ENCODE data around the gene MCRIP1.

The MCRIP1 gene

DNA sequence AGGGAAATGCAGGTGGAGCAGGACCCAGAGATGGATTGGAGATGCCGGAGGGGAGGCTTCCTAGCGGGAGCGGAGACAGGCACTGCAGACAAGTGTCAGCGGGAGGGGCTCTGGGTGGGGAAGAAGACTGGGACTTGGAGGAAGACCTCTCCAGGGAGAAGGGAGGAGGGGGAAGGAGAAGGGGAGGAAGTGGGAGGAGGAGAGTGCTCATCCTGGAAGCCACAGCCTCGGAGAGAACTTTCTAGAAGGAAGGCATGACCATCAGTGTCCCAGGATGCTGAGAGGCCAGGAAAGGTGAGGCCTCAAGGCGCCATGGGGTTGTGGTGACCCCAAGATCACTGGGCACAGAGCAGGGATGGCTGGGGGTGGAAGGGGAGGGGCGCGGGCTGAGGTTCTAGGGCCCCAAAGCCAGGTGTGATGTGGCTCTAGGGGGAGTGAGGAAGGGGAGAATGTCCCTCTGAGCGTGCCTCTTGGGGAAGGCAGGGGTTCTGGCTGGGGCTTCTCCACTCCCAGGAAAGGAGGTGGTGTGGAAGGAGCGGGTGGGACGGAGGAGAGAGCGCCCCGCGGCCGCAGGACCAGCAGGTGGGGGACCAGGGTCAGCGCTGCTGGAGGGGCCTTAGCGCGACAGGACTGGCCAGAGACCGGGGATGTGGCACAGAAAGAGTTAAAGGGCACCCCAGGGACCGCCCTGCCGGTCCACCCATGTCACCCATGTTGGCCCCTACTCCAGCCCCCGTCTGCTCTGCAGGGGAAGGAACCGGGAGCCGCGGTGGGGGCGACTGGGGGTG, 30.0 kb downstream of the MCRIP1 start:
- DNase-seq = no peak

DNA sequence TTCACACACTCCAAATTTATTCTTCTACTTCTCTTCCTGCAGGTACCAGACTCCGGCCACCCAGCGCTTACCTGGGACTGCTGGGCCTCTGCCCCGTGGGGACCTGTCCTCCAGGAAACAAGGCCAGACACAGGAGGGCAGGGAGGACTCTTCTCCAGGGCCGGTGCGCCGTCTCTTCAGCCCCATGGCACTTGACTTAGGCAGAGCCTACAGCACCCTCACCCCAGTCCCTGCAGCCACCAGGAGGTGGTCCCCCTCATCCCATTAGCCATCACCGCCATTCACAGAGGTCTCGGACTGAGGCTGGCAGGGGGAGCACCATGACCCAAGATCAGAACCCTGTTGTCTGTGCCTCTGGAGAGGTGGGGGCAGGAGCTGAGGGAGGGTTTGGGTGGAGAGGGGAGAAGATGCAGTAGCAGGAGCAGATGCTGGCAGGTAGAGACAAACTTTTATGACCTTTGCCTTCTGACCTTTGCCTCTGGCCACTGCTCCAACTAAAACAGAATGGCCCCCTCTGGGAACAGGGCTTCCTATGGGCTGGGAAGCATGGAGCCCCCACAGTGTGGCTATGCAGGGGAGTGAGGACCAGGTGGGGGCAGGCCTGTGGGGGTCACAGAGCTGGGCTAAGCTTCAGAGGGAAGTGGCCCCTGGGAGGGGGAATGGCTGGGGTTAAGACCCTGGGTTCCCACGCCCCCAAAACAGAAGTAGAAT, 30.9 kb downstream of the MCRIP1 start:
- DNase-seq = no peak

DNA sequence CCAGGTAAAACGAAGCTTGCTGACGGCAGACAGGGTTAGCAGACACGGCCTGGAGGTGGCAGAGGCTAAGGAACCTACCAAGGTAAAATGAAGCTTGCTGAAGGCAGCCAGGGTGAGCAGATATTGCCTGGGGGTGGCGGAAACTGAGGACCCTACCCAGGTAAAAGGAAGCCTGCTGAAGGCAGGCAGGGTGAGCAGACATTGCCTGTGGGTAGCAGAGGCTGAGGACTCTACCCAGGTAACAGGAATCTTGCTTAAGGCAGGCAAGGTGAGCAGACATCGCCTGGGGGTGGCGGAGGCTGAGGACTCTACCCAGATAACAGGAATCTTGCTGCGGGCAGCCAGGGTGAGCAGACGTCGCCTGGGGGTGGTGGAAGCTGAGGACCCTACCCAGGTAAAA, 31.8 kb downstream of the MCRIP1 start:
- DNase-seq = no peak

GRCh38 chr17:81794509-81794908, 38.6 kb downstream of the MCRIP1 start:
- DNase-seq = no peak

DNA sequence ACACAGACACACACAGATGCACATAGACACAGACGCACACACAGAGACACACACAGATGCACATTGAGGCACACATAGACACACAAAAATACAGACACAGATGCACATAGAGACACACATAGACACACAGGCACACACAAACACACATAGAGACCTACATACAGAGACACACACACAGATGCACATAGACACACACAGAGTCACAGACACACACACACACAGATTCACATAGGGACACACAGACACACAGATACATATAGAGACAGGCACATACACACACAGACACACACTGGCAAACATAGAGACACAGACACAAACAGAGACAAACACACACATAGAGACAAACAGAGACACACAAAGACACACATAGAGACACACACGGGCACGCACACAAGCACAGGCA, 39.0 kb downstream of the MCRIP1 start:
- no peak for DNase-seq

DNA sequence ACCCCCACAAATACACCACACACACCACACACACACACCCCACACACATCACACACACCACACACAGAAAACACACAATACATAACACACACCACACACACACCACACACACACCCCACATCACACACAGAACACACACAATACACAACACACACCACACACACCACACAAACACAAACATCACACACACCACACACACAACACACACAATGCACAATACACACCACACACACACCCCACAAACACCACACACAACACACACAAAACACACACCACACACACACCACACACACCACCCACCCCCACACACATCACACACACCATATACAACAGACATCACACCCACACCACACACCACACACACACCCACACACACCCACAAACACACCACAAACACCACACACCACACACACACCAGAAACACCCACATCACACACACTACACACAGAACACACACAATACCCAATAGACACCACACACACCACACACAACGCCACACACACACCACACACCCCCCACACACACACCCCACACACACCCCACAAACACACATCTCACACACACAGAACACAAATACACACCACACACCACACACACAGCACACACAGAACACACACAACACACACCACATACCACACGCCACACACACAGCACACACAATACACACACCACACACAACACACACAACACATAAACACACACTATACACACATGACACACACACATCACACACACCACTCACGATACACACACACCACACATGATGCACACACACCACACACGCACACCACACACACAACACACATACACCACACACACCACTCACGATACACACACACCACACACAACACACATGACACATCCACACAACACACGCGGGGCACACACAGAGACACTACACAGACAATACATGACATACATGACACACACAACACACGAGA, 40.1 kb downstream of the MCRIP1 start:
- no peak for DNase-seq

Measured in DMS79 (cell line).